ENCODE measurements around the gene NOS1.

NOS1 gene

GRCh38 chr12:117293510-117293909 lies 67.9 kb downstream of the NOS1 start:
- Histone ChIP-seq H3K36me3 (ENCODE audit: control insufficient read depth, insufficient read depth, low read length) (no peaks in the 10 kb centered on the region), H3K27ac (no peak overlapping the region), H3K9me3 (ENCODE audit: control insufficient read depth, low read length) (no peaks in the 10 kb centered on the region), H3K27me3 (ENCODE audit: control insufficient read depth, insufficient read depth, low read length) (no peaks in the 10 kb centered on the region), H3K4me3 (ENCODE audit: low read depth, low read length) (no peak overlapping the region), H2AFZ (no peak overlapping the region), H3K4me1 (no peaks in the 10 kb centered on the region), H3K79me2 (no peaks in the 10 kb centered on the region), H3K4me2 (ENCODE audit: low read length) (no peak overlapping the region), H3K9ac (no peak overlapping the region)
- no peak for TF ChIP-seq CTCF (IDR thresholded peaks at IDR 0.05)

- H3K9ac ChIP-seq, result no peak overlapping the region
- H3K27me3 ChIP-seq (ENCODE audit: control insufficient read depth, insufficient read depth, low read length), result no peaks in the 10 kb centered on the region
- no peak for TF ChIP-seq CTCF (IDR thresholded peaks at IDR 0.05)
- no peak overlapping the region for H3K4me3 ChIP-seq (ENCODE audit: low read depth, low read length)
- H3K27ac ChIP-seq, result no peak overlapping the region
- no peak overlapping the region for H3K4me2 ChIP-seq (ENCODE audit: low read length)
- no peaks in the 10 kb centered on the region for H3K36me3 ChIP-seq (ENCODE audit: control insufficient read depth, insufficient read depth, low read length)
- no peak overlapping the region for H2AFZ ChIP-seq
- no peaks in the 10 kb centered on the region for H3K79me2 ChIP-seq
- H3K9me3 ChIP-seq (ENCODE audit: control insufficient read depth, low read length), result no peaks in the 10 kb centered on the region
- H3K4me1 ChIP-seq, result no peaks in the 10 kb centered on the region
Measured at GRCh38 chr12:117292688-117293087, 68.7 kb downstream of the NOS1 start.

- Histone ChIP-seq H3K4me1 (no peaks in the 10 kb centered on the region), H2AFZ (no peak overlapping the region), H3K27ac (no peak overlapping the region), H3K4me2 (ENCODE audit: low read length) (no peak overlapping the region), H3K9me3 (ENCODE audit: control insufficient read depth, low read length) (no peaks in the 10 kb centered on the region), H3K4me3 (ENCODE audit: low read depth, low read length) (no peak overlapping the region), H3K36me3 (ENCODE audit: control insufficient read depth, insufficient read depth, low read length) (no peaks in the 10 kb centered on the region), H3K9ac (no peak overlapping the region), H3K27me3 (ENCODE audit: control insufficient read depth, insufficient read depth, low read length) (no peaks in the 10 kb centered on the region), H3K79me2 (no peaks in the 10 kb centered on the region)
- no peak for TF ChIP-seq CTCF (IDR thresholded peaks at IDR 0.05)
Measured at GRCh38 chr12:117284140-117284539, 77.3 kb downstream of the NOS1 start.

GRCh38 chr12:117282490-117282889 lies 78.9 kb downstream of the NOS1 start:
- Histone ChIP-seq H3K4me2 (ENCODE audit: low read length) (no peak overlapping the region), H3K36me3 (ENCODE audit: control insufficient read depth, insufficient read depth, low read length) (no peaks in the 10 kb centered on the region), H3K9me3 (ENCODE audit: control insufficient read depth, low read length) (no peaks in the 10 kb centered on the region), H3K4me1 (no peaks in the 10 kb centered on the region), H3K79me2 (no peaks in the 10 kb centered on the region), H2AFZ (no peak overlapping the region), H3K9ac (no peak overlapping the region), H3K27me3 (ENCODE audit: control insufficient read depth, insufficient read depth, low read length) (no peaks in the 10 kb centered on the region), H3K27ac (no peak overlapping the region), H3K4me3 (ENCODE audit: low read depth, low read length) (no peak overlapping the region)
- no peak for TF ChIP-seq CTCF (IDR thresholded peaks at IDR 0.05)

GRCh38 chr12:117280019-117280680 lies 81.3 kb downstream of the NOS1 start:
- no peaks in the 10 kb centered on the region for H3K4me1 ChIP-seq
- no peak for TF ChIP-seq CTCF (IDR thresholded peaks at IDR 0.05)
- no peak overlapping the region for H3K4me2 ChIP-seq (ENCODE audit: low read length)

More at GRCh38 chr12:117280019-117280680, 81.3 kb downstream of the NOS1 start:
- H3K4me3 ChIP-seq (ENCODE audit: low read depth, low read length), result no peak overlapping the region
- H3K79me2 ChIP-seq, result no peaks in the 10 kb centered on the region
- H3K27me3 ChIP-seq (ENCODE audit: control insufficient read depth, insufficient read depth, low read length), result no peaks in the 10 kb centered on the region
- H2AFZ ChIP-seq, result no peak overlapping the region
- H3K9me3 ChIP-seq (ENCODE audit: control insufficient read depth, low read length), result no peaks in the 10 kb centered on the region
- no peak overlapping the region for H3K27ac ChIP-seq
- H3K9ac ChIP-seq, result no peak overlapping the region
- no peaks in the 10 kb centered on the region for H3K36me3 ChIP-seq (ENCODE audit: control insufficient read depth, insufficient read depth, low read length)
